ENCODE results near the gene ASZ1. TPM values are rescaled to one million over a fixed set of nuclear protein-coding genes. Genes with fewer than 3 reads are reported as not detected.

The ASZ1 gene
- total and polyA plus RNA-seq, 5 donors from 2014 or later: not detected

- Histone ChIP-seq H3K4me3 (ENCODE audit: low read depth, low read length) (no peak overlapping the region), H3K27me3 (ENCODE audit: control insufficient read depth, insufficient read depth, low read length) (no peaks in the 10 kb centered on the region), H3K9me3 (ENCODE audit: control insufficient read depth in 2 of 2, low read length in 2 of 2) (no peaks in the 10 kb centered on the region), H3K36me3 (ENCODE audit: control insufficient read depth, insufficient read depth, low read length) (no peaks in the 10 kb centered on the region), H3K27ac (ENCODE audit: insufficient read depth, low read length, poor library complexity, severe bottlenecking) (no peak overlapping the region), H3K4me1 (ENCODE audit: control insufficient read depth, insufficient read depth, low read length, poor library complexity, severe bottlenecking) (no peaks in the 10 kb centered on the region)
- Mint-ChIP-seq H3K4me3 (no peak overlapping the region), H3K4me1 (no peaks in the 10 kb centered on the region), H3K27ac (no peak overlapping the region), H3K9me3 (peaks cover 0 to 8% (median 0%) of the 10 kb centered on the region in 7 donors), H3K36me3 (no peaks in the 10 kb centered on the region), H3K27me3 (no peaks in the 10 kb centered on the region)
- peak in 1 of 3 donors; percentile 8 for DNase-seq
- no peak for ATAC-seq (ENCODE audit: low read depth in 2 of 2)
These were observed 31.8 kb upstream of the ASZ1 start for GRCh38 chr7:117458977-117459583.

- Mint-ChIP-seq H3K9me3 (peaks cover 0 to 14% (median 4%) of the 10 kb centered on the region in 7 donors), H3K27ac (no peak overlapping the region), H3K4me3 (no peak overlapping the region), H3K36me3 (no peaks in the 10 kb centered on the region), H3K27me3 (no peaks in the 10 kb centered on the region), H3K4me1 (no peaks in the 10 kb centered on the region)
- ATAC-seq (ENCODE audit: low read depth in 2 of 2) (no peak), DNase-seq (no peak)
- Histone ChIP-seq H3K4me3 (ENCODE audit: low read depth, low read length) (no peak overlapping the region), H3K4me1 (ENCODE audit: control insufficient read depth, insufficient read depth, low read length, poor library complexity, severe bottlenecking) (no peaks in the 10 kb centered on the region), H3K9me3 (ENCODE audit: control insufficient read depth in 2 of 2, low read length in 2 of 2) (no peaks in the 10 kb centered on the region), H3K27me3 (ENCODE audit: control insufficient read depth, insufficient read depth, low read length) (no peaks in the 10 kb centered on the region), H3K36me3 (ENCODE audit: control insufficient read depth, insufficient read depth, low read length) (no peaks in the 10 kb centered on the region), H3K27ac (ENCODE audit: insufficient read depth, low read length, poor library complexity, severe bottlenecking) (no peak overlapping the region)
These were observed 21.4 kb upstream of the ASZ1 start for GRCh38 chr7:117448655-117449054.

- Mint-ChIP-seq H3K9me3 (peaks cover 0 to 12% (median 4%) of the 10 kb centered on the region in 7 donors), H3K4me3 (no peak overlapping the region), H3K27ac (no peak overlapping the region), H3K4me1 (no peaks in the 10 kb centered on the region), H3K27me3 (no peaks in the 10 kb centered on the region), H3K36me3 (no peaks in the 10 kb centered on the region)
- Histone ChIP-seq H3K4me1 (ENCODE audit: control insufficient read depth, insufficient read depth, low read length, poor library complexity, severe bottlenecking) (no peaks in the 10 kb centered on the region), H3K27me3 (ENCODE audit: control insufficient read depth, insufficient read depth, low read length) (no peaks in the 10 kb centered on the region), H3K27ac (ENCODE audit: insufficient read depth, low read length, poor library complexity, severe bottlenecking) (no peak overlapping the region), H3K4me3 (ENCODE audit: low read depth, low read length) (no peak overlapping the region), H3K9me3 (ENCODE audit: control insufficient read depth in 2 of 2, low read length in 2 of 2) (no peaks in the 10 kb centered on the region), H3K36me3 (ENCODE audit: control insufficient read depth, insufficient read depth, low read length) (no peaks in the 10 kb centered on the region)
- ATAC-seq (ENCODE audit: low read depth in 2 of 2) (no peak), DNase-seq (no peak)
These were observed 19.0 kb upstream of the ASZ1 start for GRCh38 chr7:117446220-117446815.

GRCh38 chr7:117445206-117445605 lies 17.9 kb upstream of the ASZ1 start:
- no peak for DNase-seq

GRCh38 chr7:117444646-117445045 lies 17.4 kb upstream of the ASZ1 start:
- no peaks in the 10 kb centered on the region for H3K27me3 ChIP-seq (ENCODE audit: control insufficient read depth, insufficient read depth, low read length)
- Mint-ChIP-seq H3K36me3 (no peaks in the 10 kb centered on the region), H3K27ac (no peak overlapping the region), H3K27me3 (no peaks in the 10 kb centered on the region), H3K9me3 (peaks cover 0 to 6% (median 3%) of the 10 kb centered on the region in 7 donors), H3K4me1 (no peaks in the 10 kb centered on the region), H3K4me3 (no peak overlapping the region)
- no peaks in the 10 kb centered on the region for H3K4me1 ChIP-seq (ENCODE audit: control insufficient read depth, insufficient read depth, low read length, poor library complexity, severe bottlenecking)
- H3K27ac ChIP-seq (ENCODE audit: insufficient read depth, low read length, poor library complexity, severe bottlenecking): no peak overlapping the region
- no peaks in the 10 kb centered on the region for H3K36me3 ChIP-seq (ENCODE audit: control insufficient read depth, insufficient read depth, low read length)
- no peak overlapping the region for H3K4me3 ChIP-seq (ENCODE audit: low read depth, low read length)
- DNase-seq (no peak), ATAC-seq (ENCODE audit: low read depth in 2 of 2) (no peak)
- H3K9me3 ChIP-seq (ENCODE audit: control insufficient read depth in 2 of 2, low read length in 2 of 2): no peaks in the 10 kb centered on the region

More at GRCh38 chr7:117445206-117445605, 17.9 kb upstream of the ASZ1 start:
- Histone ChIP-seq H3K4me3 (ENCODE audit: low read depth, low read length) (no peak overlapping the region), H3K9me3 (ENCODE audit: control insufficient read depth in 2 of 2, low read length in 2 of 2) (no peaks in the 10 kb centered on the region), H3K36me3 (ENCODE audit: control insufficient read depth, insufficient read depth, low read length) (no peaks in the 10 kb centered on the region), H3K27me3 (ENCODE audit: control insufficient read depth, insufficient read depth, low read length) (no peaks in the 10 kb centered on the region), H3K27ac (ENCODE audit: insufficient read depth, low read length, poor library complexity, severe bottlenecking) (no peak overlapping the region), H3K4me1 (ENCODE audit: control insufficient read depth, insufficient read depth, low read length, poor library complexity, severe bottlenecking) (no peaks in the 10 kb centered on the region)
- H3K27ac Mint-ChIP-seq: no peak overlapping the region
- no peak for ATAC-seq (ENCODE audit: low read depth in 2 of 2)
- H3K4me3 Mint-ChIP-seq: no peak overlapping the region
- H3K36me3 Mint-ChIP-seq: no peaks in the 10 kb centered on the region
- peaks cover 0 to 10% (median 4%) of the 10 kb centered on the region in 7 donors for H3K9me3 Mint-ChIP-seq
- no peaks in the 10 kb centered on the region for H3K27me3 Mint-ChIP-seq
- H3K4me1 Mint-ChIP-seq: no peaks in the 10 kb centered on the region

- Histone ChIP-seq H3K9me3 (ENCODE audit: control insufficient read depth in 2 of 2, low read length in 2 of 2) (no peaks in the 10 kb centered on the region), H3K27me3 (ENCODE audit: control insufficient read depth, insufficient read depth, low read length) (no peaks in the 10 kb centered on the region), H3K4me1 (ENCODE audit: control insufficient read depth, insufficient read depth, low read length, poor library complexity, severe bottlenecking) (no peaks in the 10 kb centered on the region), H3K36me3 (ENCODE audit: control insufficient read depth, insufficient read depth, low read length) (no peaks in the 10 kb centered on the region), H3K4me3 (ENCODE audit: low read depth, low read length) (no peak overlapping the region), H3K27ac (ENCODE audit: insufficient read depth, low read length, poor library complexity, severe bottlenecking) (no peak overlapping the region)
- DNase-seq (peak in 1 of 3 donors; percentile 0), ATAC-seq (ENCODE audit: low read depth in 2 of 2) (no peak)
- no peaks in the 10 kb centered on the region for H3K9me3 Mint-ChIP-seq
- no peaks in the 10 kb centered on the region for H3K36me3 Mint-ChIP-seq
- no peak overlapping the region for H3K4me3 Mint-ChIP-seq
- no peak overlapping the region for H3K27ac Mint-ChIP-seq
- no peaks in the 10 kb centered on the region for H3K27me3 Mint-ChIP-seq
- peaks cover 0 to 7% (median 0%) of the 10 kb centered on the region in 4 donors for H3K4me1 Mint-ChIP-seq
These were observed 8.3 kb upstream of the ASZ1 start for GRCh38 chr7:117435475-117436043.

- H3K4me3 Mint-ChIP-seq: no peak overlapping the region
These were observed 3.0 kb downstream of the ASZ1 start for GRCh38 chr7:117424090-117424829.

More at GRCh38 chr7:117424090-117424829, 3.0 kb downstream of the ASZ1 start:
- Mint-ChIP-seq H3K4me1 (peaks cover 0 to 8% (median 0%) of the 10 kb centered on the region in 4 donors), H3K9me3 (peaks cover 0 to 5% (median 0%) of the 10 kb centered on the region in 7 donors), H3K27ac (no peak overlapping the region), H3K36me3 (no peaks in the 10 kb centered on the region), H3K27me3 (no peaks in the 10 kb centered on the region)
- Histone ChIP-seq H3K9me3 (ENCODE audit: control insufficient read depth in 2 of 2, low read length in 2 of 2) (no peaks in the 10 kb centered on the region), H3K4me3 (ENCODE audit: low read depth, low read length) (no peak overlapping the region), H3K27ac (ENCODE audit: insufficient read depth, low read length, poor library complexity, severe bottlenecking) (no peak overlapping the region), H3K36me3 (ENCODE audit: control insufficient read depth, insufficient read depth, low read length) (no peaks in the 10 kb centered on the region), H3K27me3 (ENCODE audit: control insufficient read depth, insufficient read depth, low read length) (no peaks in the 10 kb centered on the region), H3K4me1 (ENCODE audit: control insufficient read depth, insufficient read depth, low read length, poor library complexity, severe bottlenecking) (no peaks in the 10 kb centered on the region)
- ATAC-seq (ENCODE audit: low read depth in 2 of 2) (no peak), DNase-seq (peak in 1 of 3 donors; percentile 0)
